ENCODE measurements around the gene KLHDC10.
"Not testable (repeated sequence)": the region's sequence is repeated elsewhere in the genome, so short reads cannot be mapped to it uniquely, and the experiment has no call there.

Gene KLHDC10

DNA sequence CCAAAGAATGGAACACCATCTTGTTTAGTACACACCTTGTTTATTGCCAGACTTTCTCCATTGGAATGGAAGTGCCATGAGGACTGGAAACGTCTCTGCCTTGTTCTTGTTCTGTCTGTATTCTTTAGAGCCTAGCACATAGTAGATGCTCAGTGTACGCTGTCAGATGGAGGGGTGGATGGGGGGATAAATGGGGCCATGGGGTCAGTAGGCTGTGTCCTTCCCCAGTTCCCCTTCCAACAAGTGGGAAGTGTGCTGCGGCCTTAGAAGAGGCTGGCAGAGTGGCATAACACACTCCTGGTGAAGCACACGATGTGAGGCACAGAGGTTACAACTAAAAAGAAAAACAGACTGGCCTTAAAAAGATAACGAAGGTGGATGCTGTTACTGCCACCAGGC is 73.0 kb downstream of the KLHDC10 start:
- no peak for DNase-seq

DNA sequence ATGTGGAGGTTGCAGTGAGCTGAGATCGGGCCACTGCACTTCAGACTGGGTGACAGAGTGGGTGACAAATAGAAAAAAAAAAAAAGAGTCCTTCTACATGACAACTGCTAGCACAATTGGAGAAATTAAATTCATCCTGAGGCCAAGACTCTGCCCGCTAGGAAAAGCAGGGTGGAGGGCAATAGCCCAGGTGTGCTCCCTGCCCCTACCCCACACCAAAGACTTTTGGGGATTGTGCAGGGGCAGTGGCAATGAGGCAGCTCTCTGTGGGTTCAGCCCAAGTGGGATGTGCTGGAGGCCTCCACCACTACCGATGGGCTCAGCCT is 73.6 kb downstream of the KLHDC10 start:
- no peak for DNase-seq

DNA sequence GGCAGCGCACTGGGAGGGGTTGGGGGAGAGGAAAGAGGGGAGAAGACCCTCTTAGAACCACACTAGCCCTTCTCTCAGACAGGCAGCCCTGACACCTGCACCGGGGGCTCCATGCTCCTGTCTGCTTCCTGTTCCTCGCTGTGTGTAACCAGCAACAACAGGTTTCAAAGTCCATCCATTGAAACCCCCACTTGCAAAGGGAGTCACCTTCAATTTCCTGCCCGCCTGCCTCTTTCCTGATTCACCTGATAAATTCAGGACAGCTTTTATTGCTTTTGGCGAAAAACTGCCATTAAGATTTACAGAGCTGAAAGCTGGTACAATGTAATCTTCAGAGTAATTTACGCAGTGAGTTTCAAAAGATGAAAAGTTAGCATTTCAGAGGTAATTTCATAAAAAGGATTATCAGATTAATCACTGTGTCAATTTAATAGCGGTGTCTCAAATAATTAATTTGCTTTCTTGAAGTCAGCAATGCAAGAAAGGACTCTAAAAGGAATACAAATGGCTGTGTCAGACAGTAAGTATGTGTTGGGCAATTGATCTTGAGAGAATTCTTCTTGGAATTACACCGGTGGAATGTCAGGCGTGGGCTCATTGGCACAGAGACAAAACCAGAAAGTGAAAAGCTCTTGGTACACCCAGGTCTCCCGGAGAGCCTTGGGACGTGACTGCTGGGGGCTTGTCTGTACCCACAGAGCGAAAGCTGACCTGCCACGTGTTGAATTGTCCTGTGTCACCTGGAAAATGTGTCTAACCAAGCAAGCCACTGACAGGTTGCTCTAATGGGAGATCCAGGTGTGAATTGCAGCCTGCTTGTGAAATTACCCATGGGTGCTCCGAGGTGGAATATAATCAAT is 74.2 kb downstream of the KLHDC10 start:
- no peak for DNase-seq

DNA sequence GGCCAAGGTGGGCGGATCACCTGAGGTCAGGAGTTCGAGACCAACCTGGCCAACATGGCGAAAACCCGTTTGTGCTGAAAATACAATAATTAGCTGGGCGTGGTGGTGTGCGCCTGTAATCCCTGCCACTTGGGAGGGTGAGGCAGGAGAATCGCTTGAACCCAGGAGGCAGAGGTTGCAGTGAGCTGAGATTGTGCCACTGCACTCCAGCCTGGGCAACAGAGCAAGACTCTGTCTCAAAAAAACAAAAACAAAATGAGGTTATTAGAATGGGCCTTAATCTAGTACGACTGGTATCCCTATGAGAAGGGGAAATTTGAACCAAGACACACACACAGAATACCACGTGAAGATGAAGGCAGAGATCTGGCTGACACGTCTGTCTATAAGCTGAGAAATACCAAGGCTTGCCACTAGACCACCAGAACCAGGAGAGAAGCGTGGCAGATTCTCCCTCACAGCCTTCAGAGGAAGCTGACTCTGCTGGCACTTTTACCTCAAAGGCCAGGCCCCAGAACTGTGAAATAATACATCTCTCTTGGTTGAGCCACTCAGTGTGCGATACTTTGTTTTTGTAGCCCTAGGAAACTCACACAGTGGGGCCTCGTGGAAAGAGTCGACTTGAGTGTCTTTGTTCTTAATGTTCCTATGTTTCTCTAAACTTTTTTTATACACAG is 75.2 kb downstream of the KLHDC10 start:
- no peak for DNase-seq

DNA sequence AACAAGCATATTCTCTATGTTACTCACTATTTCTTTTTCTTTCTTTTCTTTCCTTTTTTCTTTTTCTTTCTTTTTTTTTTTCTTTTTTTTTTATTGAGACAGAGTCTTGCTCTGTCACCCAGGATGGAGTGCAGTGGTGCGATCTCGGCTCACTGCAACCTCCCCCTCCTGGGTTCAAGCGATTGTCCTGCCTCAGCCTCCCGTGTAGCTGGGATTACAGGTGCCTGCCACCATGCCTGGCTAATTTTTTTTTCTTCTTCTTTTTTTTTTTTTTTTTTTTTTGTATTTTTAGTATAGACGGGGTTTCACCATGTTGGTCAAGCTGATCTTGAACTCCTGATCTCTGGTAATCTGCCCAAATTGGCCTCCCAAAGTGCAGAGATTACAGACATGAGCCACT is 75.8 kb downstream of the KLHDC10 start:
- DNase-seq = not testable (repeated sequence)

DNA sequence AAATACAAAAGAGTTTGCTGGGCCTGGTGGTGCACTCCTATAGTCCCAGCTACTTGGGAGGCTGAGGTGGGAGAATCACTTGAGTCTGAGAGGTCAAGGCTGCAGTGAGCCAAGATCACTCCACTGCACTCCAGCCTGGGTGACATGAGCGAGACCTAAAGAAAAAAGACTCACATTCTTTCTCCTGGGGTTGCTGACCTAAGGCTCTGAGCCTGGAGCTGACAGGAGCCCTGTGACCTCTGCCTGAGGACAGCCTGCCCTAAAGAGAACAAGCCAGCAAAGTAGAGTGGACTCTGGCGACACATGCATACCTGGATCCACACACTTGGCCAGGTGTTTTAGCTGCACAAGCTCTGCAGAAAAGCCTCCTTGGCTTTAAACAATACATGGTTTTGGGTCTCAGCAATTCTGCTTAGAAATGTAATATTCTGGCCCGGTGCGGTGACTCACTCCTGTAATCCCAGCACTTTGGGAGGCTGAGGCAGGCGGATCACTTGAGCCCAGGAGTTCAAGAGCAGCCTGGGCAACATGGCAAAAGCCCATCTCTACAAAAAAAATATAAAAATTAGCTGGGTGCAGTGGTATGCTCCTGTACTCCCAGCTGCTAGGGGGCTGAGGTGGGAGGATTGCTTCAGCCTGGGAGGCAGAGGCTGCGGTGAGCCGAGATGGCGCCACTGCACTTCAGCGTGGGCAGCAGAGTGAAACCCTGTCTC is 76.5 kb downstream of the KLHDC10 start:
- no peak for DNase-seq

DNA sequence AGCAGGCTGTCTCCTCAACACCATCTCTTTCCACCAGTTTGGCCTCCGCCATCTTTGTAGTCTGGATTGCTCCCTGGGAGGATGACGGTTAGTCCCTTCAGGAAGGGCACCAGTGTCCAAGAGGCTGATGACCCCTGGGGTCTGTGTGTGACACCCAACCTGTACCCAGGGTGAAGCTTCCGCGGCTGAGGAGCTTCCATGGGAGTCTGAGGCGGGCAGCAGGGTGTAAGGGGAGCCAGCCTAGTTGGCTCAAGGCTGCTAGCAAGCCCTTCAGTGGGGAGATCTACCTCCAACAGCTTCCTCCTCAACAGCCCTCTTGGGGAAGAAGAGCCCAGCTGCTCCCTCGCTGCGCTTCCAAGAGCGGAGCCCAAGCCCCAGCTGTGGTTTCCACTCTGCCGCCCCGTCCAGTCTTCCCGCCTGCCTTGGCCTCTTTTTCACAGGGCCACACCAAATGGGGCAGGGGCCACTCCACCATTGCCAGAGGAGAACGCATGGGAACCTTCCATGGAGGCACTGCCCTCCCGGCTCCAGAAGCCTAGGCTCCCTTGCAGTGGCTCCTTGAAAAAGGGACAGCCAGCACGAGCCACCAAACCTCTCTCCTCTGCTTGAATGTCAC is 77.5 kb downstream of the KLHDC10 start:
- no peak for DNase-seq

DNA sequence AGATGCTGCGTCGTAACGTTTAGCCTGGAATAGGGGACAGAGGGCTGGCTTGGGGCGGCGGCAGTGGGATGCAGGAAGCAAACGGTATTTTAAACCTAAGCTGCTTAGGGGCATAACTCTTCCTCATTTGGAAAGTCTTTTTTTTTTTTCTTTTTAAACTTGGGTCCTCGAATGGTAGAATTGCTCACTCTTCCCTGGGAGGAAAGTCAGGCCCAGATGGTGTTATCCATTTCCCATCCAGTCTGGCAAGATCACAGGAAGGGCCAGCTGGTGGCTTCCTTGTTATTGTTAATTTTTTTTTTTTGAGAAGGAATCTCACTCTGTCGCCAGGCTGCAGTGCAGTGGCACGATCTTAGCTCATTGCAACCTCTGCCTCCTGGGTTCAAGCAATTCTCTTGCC is 78.2 kb downstream of the KLHDC10 start:
- DNase-seq = peak; percentile 84

DNA sequence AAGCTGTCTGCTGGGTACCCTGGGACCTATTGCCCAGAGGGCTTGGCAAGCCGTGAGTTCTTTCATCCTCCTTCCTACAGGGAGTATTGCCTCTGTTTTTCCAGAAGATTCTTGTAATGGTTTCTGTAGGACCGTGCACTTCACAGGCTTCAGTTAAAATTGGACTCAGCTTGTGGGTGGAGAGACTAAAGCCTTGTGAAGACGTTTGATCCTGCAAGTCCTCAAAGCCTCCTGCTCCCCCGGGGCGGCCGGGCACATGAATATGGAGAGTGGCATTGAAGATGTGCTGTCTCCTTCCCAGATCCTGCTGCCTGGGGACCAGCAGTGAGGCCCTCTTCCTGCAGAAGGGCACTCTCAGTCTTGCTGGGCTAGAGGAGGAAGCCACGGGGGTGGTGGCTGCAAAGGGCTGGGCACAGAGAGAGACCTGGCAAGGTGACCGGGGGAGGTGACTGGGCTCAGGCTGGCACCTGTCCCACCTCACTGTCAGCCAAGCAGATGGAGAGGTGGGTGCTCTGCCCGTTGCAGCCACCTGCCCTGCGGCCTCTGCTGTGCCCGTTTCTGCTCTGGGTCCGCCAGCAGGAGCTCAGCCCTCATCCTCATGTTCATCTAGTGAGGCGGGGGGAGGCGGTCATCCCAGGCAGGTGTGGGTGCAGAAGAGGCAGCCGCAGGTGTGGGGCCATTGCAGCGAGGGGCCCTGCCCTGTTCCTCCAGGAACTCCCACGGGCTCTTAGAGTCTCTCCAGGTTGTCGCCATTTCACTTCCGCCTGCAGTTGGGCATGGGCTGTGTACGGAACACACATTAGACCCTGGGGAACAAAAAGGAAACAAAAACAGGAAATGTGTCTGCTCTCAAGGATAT is 79.2 kb downstream of the KLHDC10 start:
- no peak for DNase-seq

DNA sequence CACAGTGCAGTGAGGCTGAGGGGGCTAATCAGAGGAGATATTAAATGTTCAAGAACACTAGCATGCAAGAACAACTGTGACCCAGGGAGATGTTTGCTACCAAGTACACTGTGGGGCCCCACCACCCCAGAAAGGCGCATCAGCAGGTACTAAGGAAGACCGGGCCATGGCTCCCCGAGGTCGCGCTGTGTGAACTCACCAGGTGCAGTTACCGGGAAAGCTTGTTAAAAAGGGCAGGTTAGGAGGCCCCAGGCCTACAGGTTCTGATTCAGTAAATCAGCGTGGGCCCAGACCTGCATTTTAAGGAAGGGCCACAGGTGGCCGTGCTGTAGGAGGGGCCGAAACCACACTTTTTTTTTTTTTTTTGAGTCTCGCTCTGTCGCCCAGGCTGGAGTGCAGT is 80.3 kb downstream of the KLHDC10 start:
- DNase-seq = no peak

DNA sequence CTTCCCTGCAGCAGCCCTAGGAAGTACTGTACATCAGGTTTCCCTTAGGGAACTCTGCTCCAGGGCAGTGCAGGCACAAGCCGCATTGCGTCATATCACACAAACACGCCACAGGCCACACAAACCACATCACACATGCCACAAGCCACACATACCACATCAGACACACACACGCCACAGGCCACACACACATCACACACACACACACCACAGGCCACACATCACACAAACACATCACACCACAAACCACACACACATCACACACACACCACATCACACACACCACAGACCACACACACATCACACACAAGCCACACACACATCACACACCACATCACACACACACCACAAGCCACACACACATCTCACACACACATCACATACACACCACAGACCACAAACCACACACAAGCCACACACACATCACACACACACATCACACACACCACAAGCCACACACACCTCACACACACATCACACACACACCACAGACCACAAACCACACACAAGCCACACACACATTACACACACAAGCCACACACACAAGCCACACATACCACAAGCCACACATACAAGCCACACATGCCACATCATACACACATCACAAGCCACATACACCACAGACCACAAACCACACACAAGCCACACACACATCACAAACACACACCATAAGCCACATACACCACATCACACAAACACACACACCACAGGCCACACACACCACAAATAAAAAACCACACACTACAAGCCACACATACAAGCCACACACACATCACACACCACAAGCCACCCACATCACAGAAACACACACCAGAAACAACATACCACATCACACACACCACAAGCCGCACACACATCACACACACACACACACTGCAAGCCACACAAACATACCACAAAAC is 81.5 kb downstream of the KLHDC10 start:
- no peak for DNase-seq

DNA sequence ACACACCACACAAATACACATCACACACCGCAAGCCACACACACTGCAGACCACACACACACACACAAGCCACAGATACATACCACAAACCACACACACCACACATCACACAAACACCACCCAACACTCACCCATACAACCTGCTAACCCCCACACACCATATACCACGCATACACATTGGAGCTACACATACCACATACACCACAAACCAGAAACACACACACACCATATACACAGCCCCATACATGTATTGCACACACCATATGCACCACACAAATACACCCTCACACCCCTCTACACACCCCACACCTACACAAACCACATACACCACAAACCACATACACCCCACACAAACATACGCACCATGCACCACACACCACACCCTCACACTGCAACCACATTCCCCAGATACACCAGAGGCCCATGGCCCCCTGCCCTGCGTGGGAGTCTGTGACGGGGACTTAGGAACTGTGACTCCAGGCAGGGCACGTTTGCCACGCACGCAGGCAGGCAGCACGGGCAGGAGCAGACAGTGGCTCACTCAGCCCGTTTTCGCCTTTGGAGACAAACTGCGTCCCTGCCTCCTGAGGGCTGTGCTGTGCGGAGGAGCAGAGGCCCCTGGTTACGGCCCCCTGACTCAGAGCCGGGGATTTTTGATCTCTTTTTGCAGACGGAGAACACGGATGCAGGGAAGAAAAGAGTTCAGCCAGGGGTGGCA is 82.3 kb downstream of the KLHDC10 start:
- DNase-seq = no peak

DNA sequence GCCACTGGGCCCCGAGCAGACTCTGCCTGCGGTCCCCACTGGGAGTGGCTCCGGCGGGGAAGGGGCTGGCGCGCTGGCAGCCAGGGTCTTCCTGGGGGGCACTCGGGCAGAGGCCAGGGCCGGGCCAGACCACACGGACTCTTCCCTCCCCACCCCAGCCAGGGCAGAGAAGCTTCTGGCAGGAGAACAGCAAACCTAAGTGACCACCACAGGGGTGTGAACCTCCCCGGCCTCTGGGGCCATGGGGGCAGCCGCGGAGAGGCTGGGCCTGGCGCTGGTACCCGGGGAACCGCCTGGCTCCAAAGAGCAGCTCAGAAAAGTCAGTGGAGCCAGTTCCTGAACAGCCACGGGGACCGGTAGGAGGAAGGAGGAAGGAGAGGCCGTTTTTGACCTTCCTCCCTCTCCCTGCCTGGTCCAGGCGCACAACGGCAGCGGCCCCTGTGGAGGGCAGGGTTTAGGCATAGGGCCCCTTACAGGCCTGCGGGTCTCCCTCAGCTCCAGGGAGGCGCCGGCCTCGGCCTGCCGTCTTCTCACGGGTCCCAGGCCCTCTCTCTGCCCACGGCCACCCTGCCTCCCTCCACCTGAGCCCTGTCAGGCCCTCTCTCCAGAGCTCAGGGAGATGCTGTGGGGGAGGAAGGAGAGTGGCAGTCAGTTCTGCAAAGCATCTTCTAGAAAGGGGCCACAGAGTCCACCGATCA is 83.0 kb downstream of the KLHDC10 start:
- DNase-seq = no peak

DNA sequence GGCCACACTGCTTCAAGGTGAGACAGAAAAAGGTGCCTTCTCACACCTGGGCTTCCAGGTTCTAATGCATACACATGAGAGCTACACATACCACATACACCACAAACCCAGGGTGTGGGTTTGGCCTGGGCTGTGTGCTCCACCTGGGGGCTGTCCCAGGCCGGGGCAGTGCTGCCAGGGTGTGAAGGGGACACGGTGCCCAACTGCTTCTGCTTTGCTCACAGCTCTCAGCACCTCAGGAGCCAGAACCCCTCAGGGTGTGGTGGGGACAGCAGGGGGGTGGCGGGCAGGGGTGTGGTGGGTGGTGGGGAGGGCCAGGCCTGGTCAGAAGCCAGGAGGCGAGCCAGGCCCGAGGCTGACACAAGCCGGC is 83.8 kb downstream of the KLHDC10 start:
- DNase-seq = no peak

DNA sequence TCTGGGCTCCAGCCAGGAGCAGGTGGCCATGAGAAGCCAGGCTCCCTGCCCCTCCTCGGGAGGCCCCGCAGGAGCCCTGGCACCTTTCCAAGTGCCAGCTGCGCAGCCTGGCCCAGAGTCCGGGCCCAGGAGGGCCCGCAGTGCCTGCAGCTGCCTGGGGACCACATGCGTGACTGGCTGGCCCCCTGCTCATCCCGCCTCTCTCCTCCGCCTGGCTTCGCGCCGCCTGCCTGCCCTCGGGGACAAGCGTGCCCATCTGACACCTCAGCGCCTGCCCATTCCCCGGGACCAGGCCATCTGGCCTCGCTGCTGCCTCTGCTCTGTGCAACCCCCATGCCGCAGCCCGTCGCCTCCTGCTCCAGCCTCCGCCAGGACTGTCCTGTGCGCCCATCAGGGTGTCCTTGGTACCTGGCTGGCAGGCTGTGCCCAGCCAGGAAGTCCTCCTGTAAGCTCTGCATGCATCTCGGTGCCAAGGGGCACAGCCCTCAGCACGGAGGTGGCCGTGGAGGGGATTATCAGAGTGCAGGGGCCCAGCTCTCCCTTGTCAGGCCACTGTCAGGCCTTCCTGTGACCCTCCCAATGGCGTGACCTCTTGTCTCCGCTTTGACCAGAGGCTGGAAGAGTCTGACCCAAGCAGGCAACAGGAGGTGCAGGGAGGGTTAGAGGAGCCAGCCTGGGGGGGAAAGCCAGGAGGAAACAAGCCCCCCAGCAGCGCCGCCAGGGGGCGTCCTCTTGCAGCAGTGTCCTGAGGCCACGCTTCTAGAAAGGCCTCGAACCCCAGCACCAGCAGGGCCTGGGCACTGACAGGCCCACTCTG is 84.4 kb downstream of the KLHDC10 start:
- peak; percentile 89 for DNase-seq

DNA sequence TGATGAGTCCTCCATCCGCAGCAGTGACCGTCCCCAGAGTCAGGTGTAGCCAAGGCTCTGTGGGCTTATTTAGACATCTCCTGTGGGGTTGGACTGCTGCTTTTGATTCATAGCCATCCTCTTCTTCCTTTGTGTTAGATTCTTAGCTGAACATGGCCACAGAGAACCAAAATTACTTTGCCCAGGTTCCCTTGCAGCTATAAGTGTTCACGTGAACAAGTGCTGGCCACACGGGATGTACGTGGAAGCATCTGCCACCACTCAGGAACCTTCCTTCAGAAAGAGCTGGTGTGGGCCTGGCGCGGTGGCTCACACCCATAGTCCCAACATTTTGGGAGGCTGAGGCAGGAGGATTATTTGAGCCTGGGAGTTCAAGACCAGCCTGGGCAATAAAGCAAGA is 85.8 kb downstream of the KLHDC10 start:
- DNase-seq = no peak

DNA sequence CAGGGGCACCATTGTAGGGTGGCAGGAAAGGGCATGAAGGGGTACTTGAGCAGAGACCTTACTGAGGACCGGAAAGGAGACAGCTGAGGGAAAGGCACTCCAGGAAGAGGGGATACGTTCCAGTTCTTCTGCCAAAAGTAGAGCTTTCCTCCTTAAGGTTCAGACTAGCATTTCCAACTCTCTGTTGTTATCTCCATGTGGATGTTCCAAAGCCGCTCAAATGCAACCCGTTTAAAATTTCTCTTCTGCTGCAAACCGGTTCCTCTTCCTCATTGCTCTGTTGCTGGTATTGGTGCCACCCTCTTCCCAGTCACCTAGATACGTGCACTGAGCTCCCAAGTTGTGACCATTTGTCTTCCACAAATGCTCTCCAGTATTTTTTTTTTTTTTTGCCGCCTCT is 87.4 kb downstream of the KLHDC10 start:
- DNase-seq = no peak

DNA sequence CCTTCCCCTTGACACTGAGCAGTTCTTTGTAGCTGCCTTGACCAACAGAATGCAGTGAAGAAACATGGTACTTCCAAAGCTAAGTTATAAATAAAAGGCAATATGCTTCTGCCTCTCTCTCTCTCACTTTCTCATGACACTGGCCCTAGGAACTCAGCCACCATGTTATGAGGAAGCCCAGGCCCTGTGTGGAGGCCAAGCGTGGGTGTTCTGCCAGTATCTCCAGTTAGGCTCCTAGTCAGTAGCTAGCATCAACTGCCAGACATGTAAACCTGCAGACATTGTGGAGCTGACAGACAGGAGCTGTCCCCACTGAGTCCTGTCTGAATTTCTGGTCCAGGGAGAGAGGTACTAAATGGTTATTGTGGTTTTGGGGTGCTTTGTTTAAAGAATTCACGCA is 89.7 kb downstream of the KLHDC10 start:
- no peak for DNase-seq

DNA sequence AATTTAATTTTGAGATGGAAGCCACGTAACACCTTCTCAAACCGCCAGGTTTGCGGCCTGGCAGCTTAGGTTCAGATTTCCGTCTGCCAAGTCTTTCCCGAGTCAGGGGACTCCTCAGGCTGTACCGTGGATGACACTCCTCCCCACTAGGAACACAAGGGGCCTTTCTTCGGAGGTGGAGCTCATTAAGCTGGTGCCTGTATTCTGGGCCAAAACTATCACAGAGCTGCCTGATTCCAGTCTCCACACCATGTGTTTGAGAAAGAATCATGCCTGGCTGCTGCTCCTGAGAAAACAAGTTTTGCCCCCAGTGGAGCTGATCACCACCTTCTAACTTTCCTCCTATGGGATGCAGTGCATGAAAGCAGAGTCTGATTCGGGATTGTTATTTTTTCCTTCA is 90.1 kb downstream of the KLHDC10 start:
- DNase-seq = no peak
